ENCODE data around the gene MAP2K3.

The MAP2K3 gene

DNA sequence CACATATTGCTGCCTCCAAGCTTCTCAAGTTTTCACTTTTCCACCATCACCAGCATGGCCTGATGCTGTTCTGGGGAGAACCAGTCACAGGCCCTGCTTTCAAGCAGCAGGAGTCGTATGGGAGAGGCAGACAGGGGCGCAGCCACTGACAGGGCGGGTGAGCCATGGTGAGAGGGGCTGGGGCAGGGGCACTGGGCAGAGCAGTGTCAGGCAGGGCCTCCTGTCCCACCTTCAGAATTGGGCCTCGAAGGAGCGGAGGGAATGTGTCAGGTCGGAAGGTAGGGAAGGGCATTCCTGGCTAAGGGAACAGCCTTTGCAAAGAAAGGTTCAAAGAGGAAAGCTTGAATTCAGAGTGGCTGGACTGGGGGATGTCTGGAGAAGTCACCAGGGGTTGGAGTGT lies 4.9 kb upstream of the MAP2K3 start:
- TF ChIP-seq CTCF (IDR thresholded peaks at IDR 0.05; ENCODE audit: low read length) (no peak), EZH2 (IDR thresholded peaks at IDR 0.05; ENCODE audit: borderline replicate concordance, low read length) (no peak)
- Histone ChIP-seq H2AFZ (ENCODE audit: low read length) (no peak overlapping the region), H3K36me3 (ENCODE audit: insufficient read depth, low read length) (no peaks in the 10 kb centered on the region), H3K79me2 (ENCODE audit: insufficient read depth, low read length) (no peaks in the 10 kb centered on the region), H3K9me2 (ENCODE audit: low read depth, low read length) (no peaks in the 10 kb centered on the region), H3K4me1 (ENCODE audit: insufficient read depth, low read length, severe bottlenecking) (peaks cover 45% of the 10 kb centered on the region), H3F3A (ENCODE audit: insufficient read depth, low read length) (no peaks in the 10 kb centered on the region), H3K27me3 (ENCODE audit: insufficient read depth, low read length) (no peaks in the 10 kb centered on the region), H4K20me1 (ENCODE audit: insufficient read depth, low read length) (no peaks in the 10 kb centered on the region), H3K9me3 (ENCODE audit: low read length) (no peaks in the 10 kb centered on the region), H3K9ac (ENCODE audit: low read length) (no peak overlapping the region), H3K4me3 (ENCODE audit: low read depth, low read length, poor library complexity, severe bottlenecking) (no peak overlapping the region), H3K4me2 (ENCODE audit: low read length) (no peak overlapping the region), H3K27ac (ENCODE audit: low read depth, low read length, poor library complexity, severe bottlenecking) (no peak overlapping the region)

GRCh38 chr17:21280081-21280518 lies 4.4 kb upstream of the MAP2K3 start:
- Histone ChIP-seq H3K9ac (ENCODE audit: low read length) (no peak overlapping the region), H3K79me2 (ENCODE audit: insufficient read depth, low read length) (peaks cover 3% of the 10 kb centered on the region), H3K36me3 (ENCODE audit: insufficient read depth, low read length) (no peaks in the 10 kb centered on the region), H3K27me3 (ENCODE audit: insufficient read depth, low read length) (no peaks in the 10 kb centered on the region), H3K4me3 (ENCODE audit: low read depth, low read length, poor library complexity, severe bottlenecking) (no peak overlapping the region), H3K9me2 (ENCODE audit: low read depth, low read length) (no peaks in the 10 kb centered on the region), H4K20me1 (ENCODE audit: insufficient read depth, low read length) (no peaks in the 10 kb centered on the region), H3K4me2 (ENCODE audit: low read length) (no peak overlapping the region; the same call in 1 of the 2 replicates), H3K9me3 (ENCODE audit: low read length) (no peaks in the 10 kb centered on the region), H3K4me1 (ENCODE audit: insufficient read depth, low read length, severe bottlenecking) (peaks cover 40% of the 10 kb centered on the region), H2AFZ (ENCODE audit: low read length) (no peak overlapping the region), H3K27ac (ENCODE audit: low read depth, low read length, poor library complexity, severe bottlenecking) (no peak overlapping the region), H3F3A (ENCODE audit: insufficient read depth, low read length) (no peaks in the 10 kb centered on the region)
- TF ChIP-seq CTCF (IDR thresholded peaks at IDR 0.05; ENCODE audit: low read length): peak; percentile 96
- no peak for TF ChIP-seq EZH2 (IDR thresholded peaks at IDR 0.05; ENCODE audit: borderline replicate concordance, low read length)

GRCh38 chr17:21282231-21282630 lies 2.3 kb upstream of the MAP2K3 start:
- Histone ChIP-seq H3K27ac (ENCODE audit: low read depth, low read length, poor library complexity, severe bottlenecking) (no peak overlapping the region), H2AFZ (ENCODE audit: low read length) (no peak overlapping the region)

More at GRCh38 chr17:21282231-21282630, 2.3 kb upstream of the MAP2K3 start:
- no peaks in the 10 kb centered on the region for H4K20me1 ChIP-seq (ENCODE audit: insufficient read depth, low read length)
- H3K4me1 ChIP-seq (ENCODE audit: insufficient read depth, low read length, severe bottlenecking): peaks cover 37% of the 10 kb centered on the region
- 0 out of 2 replicates have a peak, but pooled peaks cover 1% of the 10 kb centered on the region for H3F3A ChIP-seq (ENCODE audit: insufficient read depth, low read length)
- no peaks in the 10 kb centered on the region for H3K36me3 ChIP-seq (ENCODE audit: insufficient read depth, low read length)
- H3K9me2 ChIP-seq (ENCODE audit: low read depth, low read length): no peaks in the 10 kb centered on the region
- no peaks in the 10 kb centered on the region for H3K27me3 ChIP-seq (ENCODE audit: insufficient read depth, low read length)
- H3K9me3 ChIP-seq (ENCODE audit: low read length): no peaks in the 10 kb centered on the region
- TF ChIP-seq EZH2 (IDR thresholded peaks at IDR 0.05; ENCODE audit: borderline replicate concordance, low read length) (no peak), CTCF (IDR thresholded peaks at IDR 0.05; ENCODE audit: low read length) (no peak)
- H3K9ac ChIP-seq (ENCODE audit: low read length): no peak overlapping the region
- no peak overlapping the region for H3K4me3 ChIP-seq (ENCODE audit: low read depth, low read length, poor library complexity, severe bottlenecking)
- H3K4me2 ChIP-seq (ENCODE audit: low read length): no peak overlapping the region
- peaks cover 18% of the 10 kb centered on the region for H3K79me2 ChIP-seq (ENCODE audit: insufficient read depth, low read length)

Measured in OCI-LY1 (cell line).